H1 (cell line): ENCODE measurements around the gene ASB4. TPM values are rescaled to one million over a fixed set of nuclear protein-coding genes. Genes with fewer than 3 reads are reported as not detected.

Experiments used
- BACH1 ChIP-seq: IDR thresholded peaks from 2 replicates; pipeline ENCODE4 v1.6.1; 2012; ENCODE audit warnings: low read length, improper control_type of control experiment
- CHD7 ChIP-seq: fragments of 300-600 bp; sonication (generic); IDR thresholded peaks from 2 replicates; pipeline ENCODE4 v1.7.1; 2012; ENCODE audit warnings: low read length, moderate library complexity, mild to moderate bottlenecking, inconsistent platforms; ENCODE audit not compliant: insufficient replicate concordance
- FOSL1 ChIP-seq: IDR thresholded peaks from 2 replicates; pipeline ENCODE4 v1.6.1; 2011; ENCODE audit warnings: mild to moderate bottlenecking, low read depth, low read length, moderate library complexity; ENCODE audit not compliant: insufficient read depth
- GTF2F1 ChIP-seq: IDR thresholded peaks from 2 replicates; pipeline ENCODE4 v1.6.1; 2012; ENCODE audit warnings: low read depth, low read length, improper control_type of control experiment, borderline replicate concordance
- HDAC2 ChIP-seq, 2 experiments: fragments of 300-600 bp in 1 of 2; sonication (generic) in 1 of 2; IDR thresholded peaks; 2 replicates each; pipeline ENCODE4 v1.6.1; 2011 to 2012; ENCODE audit warnings: low read depth in 2 of 2, low read length in 2 of 2, mild to moderate bottlenecking in 2 of 2, moderate library complexity in 2 of 2, borderline replicate concordance in 1 of 2, inconsistent platforms in 1 of 2
- POLR2A ChIP-seq, 2 experiments: IDR thresholded peaks; 1 replicate in 1 of 2; 2 replicates in 1 of 2; pipeline ENCODE4 v1.6.1; 2011; ENCODE audit warnings: low read depth in 2 of 2, low read length in 2 of 2, mild to moderate bottlenecking in 2 of 2; ENCODE audit errors: control extremely low read depth in 1 of 2
- POLR2AphosphoS5 ChIP-seq: IDR thresholded peaks from 2 replicates; pipeline ENCODE4 v1.6.1; 2011; ENCODE audit warnings: low read depth, low read length
- RAD21 ChIP-seq, 2 experiments: IDR thresholded peaks in 1 of 2; conservative IDR thresholded peaks in 1 of 2; 2 replicates each; pipeline ENCODE4 v1.6.1; 2011; ENCODE audit warnings: low read depth in 2 of 2, low read length in 2 of 2, improper control_type of control experiment in 1 of 2, inconsistent platforms in 1 of 2, mild to moderate bottlenecking in 1 of 2, moderate library complexity in 1 of 2
- RBBP5 ChIP-seq: IDR thresholded peaks from 2 replicates; pipeline ENCODE4 v1.7.1; 2012; ENCODE audit warnings: low read depth, mild to moderate bottlenecking, inconsistent platforms, low read length, moderate library complexity, borderline replicate concordance
- RXRA ChIP-seq: IDR thresholded peaks from 2 replicates; pipeline ENCODE4 v1.6.1; 2011; ENCODE audit warnings: low read depth, mild to moderate bottlenecking, low read length, moderate library complexity; ENCODE audit not compliant: insufficient read depth
- TEAD4 ChIP-seq: IDR thresholded peaks from 2 replicates; pipeline ENCODE4 v1.6.1; 2012; ENCODE audit warnings: low read depth, low read length, inconsistent platforms, mixed read lengths
- polyA plus RNA-seq, 7 experiments: library from polyadenylated mRNA; depleted of rRNA in 3 of 7; stranded (reverse) in 5 of 7; unstranded in 2 of 7; fragments of >200 nt in 5 of 7; fragments of 200-250 nt in 2 of 7; gene quantifications; 1 replicate in 5 of 7; 2 replicates in 1 of 7; 4 replicates in 1 of 7; pipeline versions ENCODE4 v1.2.1 to v1.2.3, GENCODE V29; 2011 to 2013; ENCODE audit warnings: missing spikeins in 2 of 7, mixed read lengths in 2 of 7
- total RNA-seq: library from RNA; stranded (reverse); fragmentation: NEBNext Ultra II Directional; extraction: Animal tissue kit (Norgen Biotek cat#: 25700); gene quantifications from 2 replicates; pipeline ENCODE4 v1.2.1, GENCODE V29; 2021

The ASB4 gene
- total and polyA plus RNA-seq, 2 of the 8 experiments (the other 6 are each of a cell fraction or from before 2014, with no cell fraction given), result not detected

- TF ChIP-seq CHD7, result peak; percentile 25
- no peak for TF ChIP-seq RBBP5
- peak; percentile 88 for TF ChIP-seq BACH1
- TF ChIP-seq TEAD4, result no peak
- TF ChIP-seq HDAC2 (IDR thresholded peaks at IDR 0.05; ENCODE audit: borderline replicate concordance in 1 of 2, low read depth in 2 of 2, low read length in 2 of 2), result no peak
- TF ChIP-seq POLR2A (IDR thresholded peaks at IDR 0.05; ENCODE audit: control extremely low read depth in 1 of 2, low read depth in 2 of 2, low read length in 2 of 2), result no peak
- TF ChIP-seq GTF2F1, result no peak
- no peak for TF ChIP-seq FOSL1
- TF ChIP-seq POLR2AphosphoS5, result no peak
- TF ChIP-seq RXRA, result no peak
- peak; percentile 74 to 77 for TF ChIP-seq RAD21 (IDR thresholded peaks at IDR 0.05 in 1 of 2, conservative IDR thresholded peaks at IDR 0.05 in 1 of 2; ENCODE audit: low read depth in 2 of 2, low read length in 2 of 2)
These were observed 26.0 kb downstream of the ASB4 start (continued) for GRCh38 chr7:95511716-95512260.
